GM12874 (cell line): Measurements from ENCODE around the gene CAPN7.

Experiments
- CTCF ChIP-seq: IDR thresholded peaks from 2 replicates; pipeline ENCODE4 v1.5.1; 2011; ENCODE audit warnings: low read depth, mild to moderate bottlenecking, control low read depth, low read length, moderate library complexity; ENCODE audit not compliant: insufficient read depth

Gene CAPN7

GRCh38 chr3:15256861-15257341 is 50.9 kb downstream of the CAPN7 start:
- no peak for TF ChIP-seq CTCF

GRCh38 chr3:15258720-15259119 is 52.7 kb downstream of the CAPN7 start:
- no peak for TF ChIP-seq CTCF

GRCh38 chr3:15260531-15260930 is 54.5 kb downstream of the CAPN7 start:
- TF ChIP-seq CTCF: no peak

- TF ChIP-seq CTCF: no peak
Measured at GRCh38 chr3:15261274-15261673, 55.2 kb downstream of the CAPN7 start.

GRCh38 chr3:15262021-15262420 is 56.0 kb downstream of the CAPN7 start:
- no peak for TF ChIP-seq CTCF

- no peak for TF ChIP-seq CTCF
Measured at GRCh38 chr3:15263120-15263519, 57.1 kb downstream of the CAPN7 start.

- no peak for TF ChIP-seq CTCF
Measured at GRCh38 chr3:15263926-15264325, 57.9 kb downstream of the CAPN7 start.

- no peak for TF ChIP-seq CTCF
Measured at GRCh38 chr3:15264486-15264885, 58.4 kb downstream of the CAPN7 start.
